BLaER1 treated with 17β-estradiol and CSF1 and Interleukin-3, amounts not matched to agents 10 nM and 100 nM (cell line): ENCODE measurements around the gene LYRM1.

Experiments
- H3K27ac ChIP-seq, 11 experiments: shearing (Covaris generic); formaldehyde crosslinking; 2 replicates each; pipeline ENCODE4 v1.8.1; 2022
- H3K27me3 ChIP-seq, 11 experiments: shearing (Covaris generic); formaldehyde crosslinking; 2 replicates each; pipeline ENCODE4 v1.8.1; 2022
- H3K36me3 ChIP-seq, 11 experiments: shearing (Covaris generic); formaldehyde crosslinking; 2 replicates each; pipeline ENCODE4 v1.8.1; 2022
- H3K4me1 ChIP-seq, 10 experiments: shearing (Covaris generic); formaldehyde crosslinking; 2 replicates each; pipeline ENCODE4 v1.8.1; 2022
- H3K4me2 ChIP-seq, 11 experiments: shearing (Covaris generic); formaldehyde crosslinking; 2 replicates each; pipeline ENCODE4 v1.8.1; 2022
- H3K4me3 ChIP-seq, 10 experiments: shearing (Covaris generic); formaldehyde crosslinking; 2 replicates each; pipeline ENCODE4 v1.8.1; 2022
- H3K9ac ChIP-seq, 11 experiments: shearing (Covaris generic); formaldehyde crosslinking; 2 replicates each; pipeline ENCODE4 v1.8.1; 2022
- H3K9me3 ChIP-seq, 11 experiments: shearing (Covaris generic); formaldehyde crosslinking; replicated peaks in 1 of 11; 2 replicates each; pipeline ENCODE4 v1.8.1; 2022
- H4K20me1 ChIP-seq, 11 experiments: shearing (Covaris generic); formaldehyde crosslinking; 2 replicates each; pipeline ENCODE4 v1.8.1; 2022
- Cebpa-rat ChIP-seq, 11 experiments: shearing (Covaris generic); IDR thresholded peaks; 2 replicates each; pipeline ENCODE4 v1.8.1; 2022

The LYRM1 gene

GRCh38 chr16:20900299-20901067 lies at the start of gene LYRM1, which contains the start of gene DCUN1D3:
TSS of gene LYRM1 (plus strand) at chr16:20900771. CDS start at chr16:20915556, 14,785 bp downstream.
TSS of gene DCUN1D3 (minus strand) at chr16:20900358. CDS start at chr16:20862538, 37,820 bp downstream.
- no peaks in the 10 kb centered on the region for H3K9me3 ChIP-seq
- H3K4me3 ChIP-seq: peak within 1 kb of the TSS; percentile 82 to 95 (median 87)
- H3K27ac ChIP-seq: peak within 1 kb of the TSS; percentile 91 to 100 (median 98)
- peaks cover 17 to 32% (median 23%) of the 10 kb centered on the region in 11 experiments; a peak in 21 of 22 replicates for H3K36me3 ChIP-seq
- no peaks in the 10 kb centered on the region for H3K27me3 ChIP-seq
- H4K20me1 ChIP-seq: peaks cover 0 to 38% (median 16%) of the 10 kb centered on the region in 11 experiments; a peak in 12 of 22 replicates
- peak in 9 of 11 experiments; percentile 55 to 93 (median 74); a peak in 13 of 22 replicates for TF ChIP-seq Cebpa-rat (IDR thresholded peaks at IDR 0.05)
- H3K9ac ChIP-seq: peak within 1 kb of the TSS; percentile 90 to 99 (median 97)
- H3K4me1 ChIP-seq: peaks cover 58 to 78% (median 66%) of the 10 kb centered on the region in 10 experiments
- H3K4me2 ChIP-seq: peak within 1 kb of the TSS; percentile 88 to 97 (median 93)

DNA sequence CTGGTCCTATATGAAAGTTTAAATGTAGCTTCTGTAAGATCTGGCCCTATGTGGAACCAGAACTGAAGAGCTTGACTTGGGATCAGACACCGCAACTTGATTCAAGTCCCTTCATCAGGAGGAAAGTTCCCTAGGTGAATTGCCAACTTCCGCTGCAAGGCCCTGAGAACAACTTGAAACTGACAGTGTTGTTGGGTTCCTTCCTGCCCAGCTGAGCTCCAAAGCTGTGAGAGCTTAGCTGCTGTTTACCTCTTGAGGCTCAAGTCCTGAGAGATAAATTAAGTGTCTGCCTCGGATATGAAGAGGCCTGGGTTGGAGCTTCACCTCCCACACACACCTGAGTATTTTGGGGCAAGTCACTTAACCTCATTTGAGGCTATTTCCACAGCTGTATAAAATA lies 49.6 kb upstream of the LYRM1 start:
- H3K27me3 ChIP-seq: no peaks in the 10 kb centered on the region
- H3K4me3 ChIP-seq: no peak overlapping the region
- no peak overlapping the region for H3K27ac ChIP-seq
- peaks cover 7 to 51% (median 11%) of the 10 kb centered on the region in 10 experiments; a peak in 14 of 20 replicates for H3K4me1 ChIP-seq
- H4K20me1 ChIP-seq: peaks cover 0 to 38% (median 0%) of the 10 kb centered on the region in 11 experiments; a peak in 5 of 22 replicates
- no peak for TF ChIP-seq Cebpa-rat (IDR thresholded peaks at IDR 0.05)
- peak overlapping the region in 2 of 11 experiments; percentile 16 to 44; a peak in 2 of 22 replicates for H3K9ac ChIP-seq
- H3K9me3 ChIP-seq: peaks cover 0 to 14% (median 9%) of the 10 kb centered on the region in 11 experiments; a peak in 12 of 22 replicates
- peaks cover 17 to 41% (median 23%) of the 10 kb centered on the region in 11 experiments for H3K36me3 ChIP-seq
- no peak overlapping the region for H3K4me2 ChIP-seq

- Histone ChIP-seq H4K20me1 (peaks cover 0 to 43% (median 0%) of the 10 kb centered on the region in 11 experiments; a peak in 5 of 22 replicates), H3K36me3 (peaks cover 20 to 47% (median 29%) of the 10 kb centered on the region in 11 experiments)
Observed at GRCh38 chr16:20851601-20852000, 49.0 kb upstream of the LYRM1 start.

GRCh38 chr16:20853143-20853542 lies 47.4 kb upstream of the LYRM1 start:
- TF ChIP-seq Cebpa-rat (IDR thresholded peaks at IDR 0.05): no peak
- Histone ChIP-seq H3K4me2 (no peak overlapping the region), H4K20me1 (peaks cover 0 to 58% (median 0%) of the 10 kb centered on the region in 11 experiments; a peak in 5 of 22 replicates), H3K27me3 (no peaks in the 10 kb centered on the region), H3K36me3 (peaks cover 30 to 63% (median 42%) of the 10 kb centered on the region in 11 experiments), H3K4me1 (peaks cover 0 to 46% (median 9%) of the 10 kb centered on the region in 10 experiments; a peak in 8 of 20 replicates), H3K9ac (no peak overlapping the region), H3K9me3 (peaks cover 0 to 19% (median 11%) of the 10 kb centered on the region in 11 experiments; a peak in 12 of 22 replicates), H3K4me3 (no peak overlapping the region), H3K27ac (no peak overlapping the region)

More at GRCh38 chr16:20851601-20852000, 49.0 kb upstream of the LYRM1 start:
- no peak for TF ChIP-seq Cebpa-rat (IDR thresholded peaks at IDR 0.05)
- no peaks in the 10 kb centered on the region for H3K27me3 ChIP-seq
- H3K4me2 ChIP-seq: no peak overlapping the region; a peak in 1 of 22 replicates
- H3K4me1 ChIP-seq: peaks cover 7 to 49% (median 11%) of the 10 kb centered on the region in 10 experiments; a peak in 14 of 20 replicates
- peaks cover 0 to 17% (median 11%) of the 10 kb centered on the region in 11 experiments; a peak in 12 of 22 replicates for H3K9me3 ChIP-seq
- no peak overlapping the region for H3K27ac ChIP-seq
- no peak overlapping the region for H3K4me3 ChIP-seq
- H3K9ac ChIP-seq: peak overlapping the region in 1 of 11 experiments; percentile 44; a peak in 1 of 22 replicates

- H3K27ac ChIP-seq: no peak overlapping the region
- H3K36me3 ChIP-seq: peaks cover 31 to 65% (median 43%) of the 10 kb centered on the region in 11 experiments
- no peak for TF ChIP-seq Cebpa-rat (IDR thresholded peaks at IDR 0.05)
Observed at GRCh38 chr16:20853981-20854620, 46.5 kb upstream of the LYRM1 start.

GRCh38 chr16:20854963-20855362 lies 45.6 kb upstream of the LYRM1 start:
- Histone ChIP-seq H3K36me3 (peaks cover 37 to 74% (median 52%) of the 10 kb centered on the region in 11 experiments), H3K4me3 (no peak overlapping the region), H3K9me3 (peaks cover 0 to 19% (median 11%) of the 10 kb centered on the region in 11 experiments; a peak in 12 of 22 replicates), H3K9ac (no peak overlapping the region), H3K4me1 (peaks cover 0 to 39% (median 8%) of the 10 kb centered on the region in 10 experiments; a peak in 8 of 20 replicates), H3K4me2 (no peak overlapping the region), H3K27me3 (no peaks in the 10 kb centered on the region), H4K20me1 (peaks cover 0 to 68% (median 0%) of the 10 kb centered on the region in 11 experiments; a peak in 7 of 22 replicates), H3K27ac (no peak overlapping the region)
- no peak for TF ChIP-seq Cebpa-rat (IDR thresholded peaks at IDR 0.05)

More at GRCh38 chr16:20853981-20854620, 46.5 kb upstream of the LYRM1 start:
- Histone ChIP-seq H3K4me1 (peaks cover 0 to 46% (median 9%) of the 10 kb centered on the region in 10 experiments; a peak in 8 of 20 replicates), H3K9me3 (peaks cover 0 to 19% (median 11%) of the 10 kb centered on the region in 11 experiments; a peak in 12 of 22 replicates), H3K4me2 (peak overlapping the region in 1 of 11 experiments; percentile 7; a peak in 1 of 22 replicates), H4K20me1 (peaks cover 0 to 59% (median 0%) of the 10 kb centered on the region in 11 experiments; a peak in 5 of 22 replicates), H3K9ac (no peak overlapping the region), H3K27me3 (no peaks in the 10 kb centered on the region), H3K4me3 (no peak overlapping the region)

GRCh38 chr16:20857281-20857680 lies 43.3 kb upstream of the LYRM1 start:
- Histone ChIP-seq H4K20me1 (peaks cover 0 to 82% (median 4%) of the 10 kb centered on the region in 11 experiments; a peak in 12 of 22 replicates), H3K27me3 (no peaks in the 10 kb centered on the region), H3K4me1 (peaks cover 5 to 22% (median 12%) of the 10 kb centered on the region in 10 experiments; a peak in 14 of 20 replicates), H3K9me3 (peaks cover 0 to 19% (median 11%) of the 10 kb centered on the region in 11 experiments; a peak in 12 of 22 replicates), H3K36me3 (peaks cover 61 to 93% (median 75%) of the 10 kb centered on the region in 11 experiments), H3K4me2 (no peak overlapping the region), H3K4me3 (no peak overlapping the region), H3K9ac (no peak overlapping the region), H3K27ac (no peak overlapping the region)
- TF ChIP-seq Cebpa-rat (IDR thresholded peaks at IDR 0.05): no peak

DNA sequence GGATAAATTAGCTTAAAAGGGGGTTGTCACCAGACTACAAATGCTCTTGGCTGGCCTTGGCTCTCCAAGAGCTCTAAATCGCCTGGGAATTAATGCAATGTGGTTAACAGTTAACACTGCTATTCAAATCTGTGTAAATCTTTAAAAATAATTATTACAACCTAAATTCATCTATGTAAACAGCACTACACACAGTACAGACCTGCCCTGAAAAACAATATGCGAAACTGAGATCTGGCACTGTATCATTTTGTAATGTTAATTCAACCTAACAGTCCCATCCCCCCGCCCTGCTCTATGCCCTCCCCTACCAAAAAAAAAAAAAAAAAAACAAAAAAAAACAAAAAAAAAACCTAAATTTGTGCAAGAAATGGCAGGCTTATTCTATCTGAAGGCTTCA lies 41.3 kb upstream of the LYRM1 start:
- H3K27me3 ChIP-seq: no peaks in the 10 kb centered on the region
- H3K9ac ChIP-seq: no peak overlapping the region
- peaks cover 0 to 23% (median 11%) of the 10 kb centered on the region in 11 experiments; a peak in 12 of 22 replicates for H3K9me3 ChIP-seq
- H3K27ac ChIP-seq: no peak overlapping the region
- H3K36me3 ChIP-seq: peaks cover 67 to 90% (median 82%) of the 10 kb centered on the region in 11 experiments
- peaks cover 0 to 84% (median 21%) of the 10 kb centered on the region in 11 experiments; a peak in 14 of 22 replicates for H4K20me1 ChIP-seq
- H3K4me2 ChIP-seq: no peak overlapping the region
- H3K4me3 ChIP-seq: no peak overlapping the region
- no peak for TF ChIP-seq Cebpa-rat (IDR thresholded peaks at IDR 0.05)
- H3K4me1 ChIP-seq: peaks cover 0 to 18% (median 11%) of the 10 kb centered on the region in 10 experiments; a peak in 13 of 20 replicates
